ENCODE results near the gene FGF14.

DNA sequence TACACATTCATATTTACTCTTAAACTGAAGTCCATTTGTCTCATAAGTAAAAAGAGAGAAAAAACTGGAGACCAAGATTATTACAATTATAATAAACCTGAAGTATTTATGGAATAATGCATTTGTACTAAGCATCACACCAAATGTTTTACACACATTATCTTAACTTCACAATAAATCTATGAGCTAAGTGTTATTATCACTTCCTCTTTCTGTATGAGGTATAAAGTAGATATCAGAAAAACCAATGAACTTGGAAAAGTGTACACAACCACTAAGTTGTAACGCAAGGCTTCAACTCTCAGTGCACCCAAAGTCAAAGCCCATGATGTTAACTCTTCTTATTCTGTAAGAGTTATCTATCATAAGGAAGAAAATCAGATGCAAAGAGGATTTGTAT is 274.7 kb downstream of the FGF14 start:
- TF ChIP-seq, protein P1, sequence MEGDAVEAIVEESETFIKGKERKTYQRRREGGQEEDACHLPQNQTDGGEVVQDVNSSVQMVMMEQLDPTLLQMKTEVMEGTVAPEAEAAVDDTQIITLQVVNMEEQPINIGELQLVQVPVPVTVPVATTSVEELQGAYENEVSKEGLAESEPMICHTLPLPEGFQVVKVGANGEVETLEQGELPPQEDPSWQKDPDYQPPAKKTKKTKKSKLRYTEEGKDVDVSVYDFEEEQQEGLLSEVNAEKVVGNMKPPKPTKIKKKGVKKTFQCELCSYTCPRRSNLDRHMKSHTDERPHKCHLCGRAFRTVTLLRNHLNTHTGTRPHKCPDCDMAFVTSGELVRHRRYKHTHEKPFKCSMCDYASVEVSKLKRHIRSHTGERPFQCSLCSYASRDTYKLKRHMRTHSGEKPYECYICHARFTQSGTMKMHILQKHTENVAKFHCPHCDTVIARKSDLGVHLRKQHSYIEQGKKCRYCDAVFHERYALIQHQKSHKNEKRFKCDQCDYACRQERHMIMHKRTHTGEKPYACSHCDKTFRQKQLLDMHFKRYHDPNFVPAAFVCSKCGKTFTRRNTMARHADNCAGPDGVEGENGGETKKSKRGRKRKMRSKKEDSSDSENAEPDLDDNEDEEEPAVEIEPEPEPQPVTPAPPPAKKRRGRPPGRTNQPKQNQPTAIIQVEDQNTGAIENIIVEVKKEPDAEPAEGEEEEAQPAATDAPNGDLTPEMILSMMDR (IDR thresholded peaks at IDR 0.05): no peak
- no peak for TF ChIP-seq EZH2 (IDR thresholded peaks at IDR 0.05; ENCODE audit: borderline replicate concordance, insufficient read depth, low read depth, low read length, poor library complexity, severe bottlenecking)

Data from B cell (primary cell).